HepG2 (cell line): ENCODE results near the gene HCFC1. TPM values are rescaled to one million over a fixed set of nuclear protein-coding genes. Genes with fewer than 3 reads are reported as not detected.

ENCODE experiments used
- FOSL1 ChIP-seq: sonication (generic); formaldehyde crosslinking; IDR thresholded peaks from 2 replicates; pipeline ENCODE4 v1.9.0; 2021; ENCODE audit warnings: missing genetic modification reagents, borderline replicate concordance
- HHEX ChIP-seq: IDR thresholded peaks from 2 replicates; pipeline ENCODE4 v1.6.1; 2016; ENCODE audit warnings: control low read depth
- HMGXB3 ChIP-seq: sonication (generic); formaldehyde crosslinking; IDR thresholded peaks from 2 replicates; pipeline ENCODE4 v1.4.0; 2020; ENCODE audit warnings: missing genetic modification reagents, borderline replicate concordance
- HOXA3 ChIP-seq: sonication (generic); formaldehyde crosslinking; IDR thresholded peaks from 2 replicates; pipeline ENCODE4 v1.5.0; 2020; ENCODE audit warnings: missing genetic modification reagents
- HOXA5 ChIP-seq: sonication (generic); formaldehyde crosslinking; IDR thresholded peaks from 2 replicates; pipeline ENCODE4 v1.4.0; 2020; ENCODE audit warnings: missing genetic modification reagents
- IRF9 ChIP-seq: sonication (generic); formaldehyde crosslinking; IDR thresholded peaks from 2 replicates; pipeline ENCODE4 v1.8.0; 2022; ENCODE audit warnings: missing genetic modification reagents, mild to moderate bottlenecking, borderline replicate concordance
- ISL2 ChIP-seq: sonication (generic); formaldehyde crosslinking; IDR thresholded peaks from 2 replicates; pipeline ENCODE4 v1.5.0; 2020; ENCODE audit warnings: missing genetic modification reagents
- MATR3 ChIP-seq: sonication (generic); formaldehyde crosslinking; IDR thresholded peaks from 2 replicates; pipeline ENCODE4 v1.4.0; 2020; ENCODE audit warnings: missing genetic modification reagents
- MED8 ChIP-seq: sonication (generic); formaldehyde crosslinking; IDR thresholded peaks from 2 replicates; pipeline ENCODE4 v1.8.1; 2023; ENCODE audit warnings: mild to moderate bottlenecking, missing genetic modification reagents; ENCODE audit not compliant: insufficient replicate concordance
- MIER2 ChIP-seq: IDR thresholded peaks from 2 replicates; pipeline ENCODE4 v1.6.1; 2016; ENCODE audit warnings: missing biosample characterization, missing genetic modification reagents
- MYNN ChIP-seq: sonication (generic); formaldehyde crosslinking; IDR thresholded peaks from 2 replicates; pipeline ENCODE4 v1.4.0; 2020; ENCODE audit warnings: mild to moderate bottlenecking, low read depth, missing genetic modification reagents
- NFE2L1 ChIP-seq: sonication (generic); formaldehyde crosslinking; IDR thresholded peaks from 2 replicates; pipeline ENCODE4 v1.4.0; 2020; ENCODE audit warnings: missing genetic modification reagents, mild to moderate bottlenecking, borderline replicate concordance
- PAX8 ChIP-seq: sonication (generic); formaldehyde crosslinking; IDR thresholded peaks from 2 replicates; pipeline ENCODE4 v1.8.0; 2022; ENCODE audit warnings: mild to moderate bottlenecking, missing genetic modification reagents, borderline replicate concordance
- RAD21 ChIP-seq: fragments of 450-650 bp; formaldehyde crosslinking; IDR thresholded peaks from 2 replicates; pipeline ENCODE4 v1.5.0; 2020; ENCODE audit warnings: mild to moderate bottlenecking
- SAP130 ChIP-seq: IDR thresholded peaks from 2 replicates; pipeline ENCODE4 v1.6.1; 2016; ENCODE audit warnings: low read depth
- SOX13 ChIP-seq, 3 experiments: fragments of 450-650 bp in 1 of 3; sonication (generic) in 1 of 3; formaldehyde crosslinking in 1 of 3; IDR thresholded peaks in 2 of 3; conservative IDR thresholded peaks in 1 of 3; 2 replicates each; pipeline versions ENCODE4 v1.5.0 to v1.6.1; 2016 to 2020; ENCODE audit warnings: antibody characterized with exemption in 1 of 3, mild to moderate bottlenecking in 1 of 3, missing compliant biosample characterization in 1 of 3, missing genetic modification reagents in 1 of 3, moderate library complexity in 1 of 3
- TFDP1 ChIP-seq: IDR thresholded peaks from 2 replicates; pipeline ENCODE4 v1.6.1; 2016; ENCODE audit warnings: missing compliant biosample characterization, missing genetic modification reagents, borderline replicate concordance
- ZNF124 ChIP-seq: sonication (generic); formaldehyde crosslinking; IDR thresholded peaks from 2 replicates; pipeline ENCODE4 v1.4.0; 2020; ENCODE audit warnings: missing genetic modification reagents
- ZNF263 ChIP-seq: sonication (generic); formaldehyde crosslinking; IDR thresholded peaks from 2 replicates; pipeline ENCODE4 v1.4.0; 2020; ENCODE audit warnings: missing genetic modification reagents
- ZNF672 ChIP-seq: sonication (generic); formaldehyde crosslinking; IDR thresholded peaks from 2 replicates; pipeline ENCODE4 v1.8.1; 2022; ENCODE audit warnings: missing genetic modification reagents
- ZUFSP ChIP-seq: sonication (generic); formaldehyde crosslinking; IDR thresholded peaks from 2 replicates; pipeline ENCODE4 v1.9.0; 2021; ENCODE audit warnings: missing genetic modification reagents, mild to moderate bottlenecking, borderline replicate concordance
- polyA plus RNA-seq, 8 experiments: library from polyadenylated mRNA; depleted of rRNA in 3 of 8; stranded (reverse) in 7 of 8; unstranded in 1 of 8; fragments of >200 nt; fragmentation: Illumina TruSeq in 4 of 8; extraction: Trizol in 4 of 8; gene quantifications; 2 replicates each; pipeline versions ENCODE4 v1.2.1 to v1.2.3, GENCODE V29; 2011 to 2016; ENCODE audit warnings: low read depth in 4 of 8, missing spikeins in 1 of 8, mixed read lengths in 1 of 8; ENCODE audit not compliant: insufficient read depth in 1 of 8
- total RNA-seq, 5 experiments: library from RNA; depleted of rRNA; stranded (reverse); fragments of >200 nt; fragmentation: Illumina TruSeq; extraction: Trizol; gene quantifications; 2 replicates each; pipeline ENCODE4 v1.2.3, GENCODE V29; 2016; ENCODE audit warnings: low read depth in 1 of 5

Gene HCFC1
- total and polyA plus RNA-seq, 2 of the 13 experiments (the other 11 are each of a cell fraction or from before 2014, with no cell fraction given) = 5.8 to 17.8 TPM

GRCh38 chrX:154019633-154020528 is 48.3 kb upstream of the HCFC1 start, which contains the start of gene IRAK1 (continued):
- no peak for TF ChIP-seq HHEX (CRISPR knock-in tag)
- no peak for TF ChIP-seq HMGXB3 (CRISPR knock-in tag)
- no peak for TF ChIP-seq ZNF672 (CRISPR knock-in tag)
- no peak for TF ChIP-seq ZNF124 (CRISPR knock-in tag)
- no peak for TF ChIP-seq MIER2 (CRISPR knock-in tag)
- TF ChIP-seq IRF9 (CRISPR knock-in tag) = no peak
- no peak for TF ChIP-seq MYNN (CRISPR knock-in tag)
- peak; percentile 20; the same call in 1 of the 2 replicates for TF ChIP-seq SAP130
- TF ChIP-seq NFE2L1 = no peak
- TF ChIP-seq HOXA5 = no peak
- TF ChIP-seq TFDP1 (CRISPR knock-in tag) = no peak
- TF ChIP-seq MED8 (CRISPR knock-in tag) = no peak
- no peak for TF ChIP-seq PAX8 (CRISPR knock-in tag)
- no peak for TF ChIP-seq MATR3 (CRISPR knock-in tag)
- TF ChIP-seq SOX13 (IDR thresholded peaks at IDR 0.05) = no peak
- TF ChIP-seq SOX13 (CRISPR knock-in tag; conservative IDR thresholded peaks at IDR 0.05 in 1 of 2, IDR thresholded peaks at IDR 0.05 in 1 of 2) = no peak
- no peak for TF ChIP-seq ISL2
- TF ChIP-seq RAD21 (CRISPR knock-in tag) = peak; percentile 25
- TF ChIP-seq FOSL1 = no peak
- TF ChIP-seq ZUFSP = no peak
- TF ChIP-seq ZNF263 = no peak
- peak; percentile 70 for TF ChIP-seq HOXA3
